RWPE2 (cell line): Measurements from ENCODE around the gene MAP3K4.

Experiments used
- ATAC-seq: fragments of 200-7000 bp; cut with Tn5 transposase; 3 replicates; pipeline ENCODE4 v1.9.1; 2021; ENCODE audit warnings: low read depth
- DNase-seq: peaks from one replicate; pipeline ENCODE4 v3.0.0-alpha.2; 2020; ENCODE audit warnings: low spot score
- H3K27ac ChIP-seq: fragments of 450-650 bp; 2 replicates; pipeline ENCODE4 v1.5.1; 2017; ENCODE audit warnings: mild to moderate bottlenecking; ENCODE audit not compliant: poor library complexity, severe bottlenecking
- H3K27me3 ChIP-seq: fragments of 250-450 bp; sonication (Bioruptor Pico); 2 replicates; pipeline ENCODE4 v1.5.1; 2021; ENCODE audit warnings: mild to moderate bottlenecking, moderate library complexity; ENCODE audit not compliant: insufficient read depth, poor library complexity, severe bottlenecking
- H3K36me3 ChIP-seq: fragments of 250-450 bp; sonication (Bioruptor Pico); 2 replicates; pipeline ENCODE4 v1.5.1; 2020; ENCODE audit warnings: low read depth, mild to moderate bottlenecking, moderate library complexity
- H3K4me1 ChIP-seq: fragments of 250-450 bp; sonication (Bioruptor Pico); 2 replicates; pipeline ENCODE4 v1.5.1; 2021; ENCODE audit warnings: mild to moderate bottlenecking, moderate library complexity; ENCODE audit not compliant: insufficient read depth, poor library complexity, severe bottlenecking
- H3K4me3 ChIP-seq: fragments of 250-450 bp; sonication (Bioruptor Pico); 2 replicates; pipeline ENCODE4 v1.5.1; 2021; ENCODE audit warnings: mild to moderate bottlenecking, moderate library complexity; ENCODE audit not compliant: severe bottlenecking
- H3K9me3 ChIP-seq: fragments of 250-450 bp; sonication (Bioruptor Pico); 2 replicates; pipeline ENCODE4 v1.5.1; 2021; ENCODE audit warnings: mild to moderate bottlenecking, moderate library complexity; ENCODE audit not compliant: severe bottlenecking
- TF ChIP-seq, protein P1 (sequence below): fragments of 450-650 bp; IDR thresholded peaks from one replicate; pipeline ENCODE4 v1.5.1; 2017; ENCODE audit warnings: mild to moderate bottlenecking, moderate library complexity; ENCODE audit not compliant: poor library complexity, severe bottlenecking

The MAP3K4 gene

DNA sequence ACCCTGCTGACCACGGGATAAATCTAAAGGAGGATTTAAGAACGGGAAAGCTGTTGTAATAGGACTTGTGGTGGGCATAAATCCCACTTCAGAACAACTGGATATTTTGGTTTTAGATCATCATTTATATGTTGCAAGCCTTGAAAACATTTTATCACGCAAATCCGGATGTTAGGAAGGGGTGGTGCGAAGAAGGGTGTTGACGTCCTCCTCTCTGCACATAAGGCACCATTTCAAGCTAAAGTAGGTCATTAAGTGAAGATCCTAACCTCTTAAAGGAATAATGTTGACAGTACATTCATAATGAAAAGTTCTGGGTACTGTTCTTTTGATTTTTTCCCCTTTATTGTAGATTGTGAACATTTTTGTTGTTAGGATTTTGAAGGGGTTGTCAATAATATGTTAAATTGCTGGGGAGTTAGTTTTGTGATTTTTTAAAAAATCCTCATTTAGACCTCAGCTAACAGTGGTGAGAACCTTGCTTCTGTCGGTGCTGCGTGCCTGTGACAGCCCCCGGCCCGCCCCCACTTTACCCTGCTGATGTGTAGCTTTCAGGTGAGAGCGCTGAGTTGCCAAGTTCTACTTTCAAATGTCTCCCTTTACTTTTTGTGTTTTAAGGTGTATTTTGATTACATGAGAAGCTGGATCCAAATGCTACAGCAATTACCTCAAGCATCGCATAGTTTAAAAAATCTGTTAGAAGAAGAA lies 88.8 kb downstream of the MAP3K4 start:
- no peak overlapping the region for H3K4me3 ChIP-seq
- DNase-seq (no peak), ATAC-seq (no peak)
- H3K27me3 ChIP-seq = no peaks in the 10 kb centered on the region
- H3K27ac ChIP-seq = peak overlapping the region; percentile 47
- H3K36me3 ChIP-seq = peaks cover 71% of the 10 kb centered on the region
- no peaks in the 10 kb centered on the region for H3K9me3 ChIP-seq
- TF ChIP-seq, protein P1, sequence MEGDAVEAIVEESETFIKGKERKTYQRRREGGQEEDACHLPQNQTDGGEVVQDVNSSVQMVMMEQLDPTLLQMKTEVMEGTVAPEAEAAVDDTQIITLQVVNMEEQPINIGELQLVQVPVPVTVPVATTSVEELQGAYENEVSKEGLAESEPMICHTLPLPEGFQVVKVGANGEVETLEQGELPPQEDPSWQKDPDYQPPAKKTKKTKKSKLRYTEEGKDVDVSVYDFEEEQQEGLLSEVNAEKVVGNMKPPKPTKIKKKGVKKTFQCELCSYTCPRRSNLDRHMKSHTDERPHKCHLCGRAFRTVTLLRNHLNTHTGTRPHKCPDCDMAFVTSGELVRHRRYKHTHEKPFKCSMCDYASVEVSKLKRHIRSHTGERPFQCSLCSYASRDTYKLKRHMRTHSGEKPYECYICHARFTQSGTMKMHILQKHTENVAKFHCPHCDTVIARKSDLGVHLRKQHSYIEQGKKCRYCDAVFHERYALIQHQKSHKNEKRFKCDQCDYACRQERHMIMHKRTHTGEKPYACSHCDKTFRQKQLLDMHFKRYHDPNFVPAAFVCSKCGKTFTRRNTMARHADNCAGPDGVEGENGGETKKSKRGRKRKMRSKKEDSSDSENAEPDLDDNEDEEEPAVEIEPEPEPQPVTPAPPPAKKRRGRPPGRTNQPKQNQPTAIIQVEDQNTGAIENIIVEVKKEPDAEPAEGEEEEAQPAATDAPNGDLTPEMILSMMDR = no peak
- peaks cover 14% of the 10 kb centered on the region for H3K4me1 ChIP-seq

DNA sequence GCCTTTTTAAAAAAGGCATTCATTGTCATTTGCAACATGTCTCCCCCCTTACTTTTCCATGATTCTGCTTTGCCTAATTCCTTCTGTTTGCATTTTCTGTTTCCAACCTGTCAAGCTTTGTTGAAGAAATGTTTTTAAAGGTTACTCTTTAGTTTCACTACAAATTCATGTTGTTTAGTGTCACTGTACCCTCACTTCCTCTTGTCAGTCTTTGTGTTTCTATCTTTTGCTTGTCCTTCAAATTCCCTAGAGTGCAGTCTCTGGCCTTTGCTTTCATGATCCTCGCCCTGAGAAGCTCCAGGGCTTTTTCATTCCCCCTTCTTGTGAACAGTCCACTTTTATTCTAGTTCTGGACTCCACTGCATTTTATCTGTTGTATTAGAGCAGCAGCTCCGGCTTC lies 90.6 kb downstream of the MAP3K4 start:
- ATAC-seq (no peak), DNase-seq (no peak)
- Histone ChIP-seq H3K27ac (no peak overlapping the region), H3K36me3 (peaks cover 77% of the 10 kb centered on the region), H3K27me3 (no peaks in the 10 kb centered on the region), H3K4me1 (peaks cover 14% of the 10 kb centered on the region), H3K9me3 (no peaks in the 10 kb centered on the region), H3K4me3 (no peak overlapping the region)
- TF ChIP-seq, protein P1 = no peak

DNA sequence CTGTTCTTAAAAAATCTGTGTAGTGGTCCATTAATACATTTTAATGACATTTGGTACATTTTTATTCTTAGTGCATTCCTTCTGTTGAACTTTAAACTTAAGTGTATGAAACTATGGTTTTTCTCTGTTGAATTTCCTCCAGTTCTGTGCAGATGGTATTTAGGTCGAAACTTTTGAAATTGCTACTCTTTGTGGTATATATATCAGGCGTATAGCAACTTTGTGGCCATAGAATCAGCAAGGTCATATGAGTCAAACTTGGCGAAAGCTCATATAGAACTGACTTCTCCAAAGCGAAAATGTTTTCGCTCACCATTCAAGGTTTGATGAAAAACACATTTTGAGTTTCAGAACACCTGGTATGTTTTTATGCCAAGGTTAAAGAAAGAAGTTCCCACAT lies 93.7 kb downstream of the MAP3K4 start:
- peaks cover 96% of the 10 kb centered on the region for H3K36me3 ChIP-seq

DNA sequence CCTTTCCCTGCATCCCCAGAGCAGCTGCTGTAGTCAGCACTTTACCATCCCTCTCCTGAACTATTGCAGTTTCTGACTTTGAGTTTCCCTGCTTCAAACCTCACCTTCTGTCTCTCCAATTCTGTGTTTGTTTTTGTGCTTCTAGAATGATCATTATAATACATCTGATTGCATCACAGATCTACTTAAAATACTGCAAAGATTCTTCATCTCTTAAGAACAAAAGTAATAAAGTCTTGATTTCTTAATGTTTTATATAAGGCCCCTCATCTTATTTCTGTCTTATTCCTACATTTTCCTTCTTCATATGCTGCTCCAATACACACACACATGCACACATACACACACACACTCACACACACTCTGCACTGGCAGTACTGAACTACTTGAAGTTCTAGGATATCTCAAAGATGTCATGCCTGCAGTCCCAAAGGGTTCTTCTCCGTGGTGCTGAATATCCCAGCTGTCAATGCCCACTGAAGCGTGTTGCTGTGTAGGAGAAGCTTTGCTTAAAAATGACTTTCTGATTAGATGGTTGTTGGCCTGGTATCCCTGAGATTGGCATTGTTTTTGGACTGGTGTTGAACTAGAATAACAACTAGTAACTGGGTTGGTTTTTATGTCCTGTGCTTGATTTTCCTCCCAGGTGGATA lies 97.2 kb downstream of the MAP3K4 start:
- no peak overlapping the region for H3K27ac ChIP-seq
- DNase-seq (no peak), ATAC-seq (no peak)
- H3K9me3 ChIP-seq = no peaks in the 10 kb centered on the region
- peaks cover 21% of the 10 kb centered on the region for H3K4me1 ChIP-seq
- H3K36me3 ChIP-seq = peaks cover 91% of the 10 kb centered on the region
- TF ChIP-seq, protein P1 = no peak
- H3K4me3 ChIP-seq = no peak overlapping the region
- no peaks in the 10 kb centered on the region for H3K27me3 ChIP-seq

More for the DNA sequence above, 93.7 kb downstream of the MAP3K4 start:
- Histone ChIP-seq H3K4me3 (no peak overlapping the region), H3K27me3 (no peaks in the 10 kb centered on the region), H3K27ac (no peak overlapping the region), H3K9me3 (no peaks in the 10 kb centered on the region), H3K4me1 (peaks cover 7% of the 10 kb centered on the region)
- ATAC-seq (no peak), DNase-seq (no peak)
- TF ChIP-seq, protein P1 = no peak

DNA sequence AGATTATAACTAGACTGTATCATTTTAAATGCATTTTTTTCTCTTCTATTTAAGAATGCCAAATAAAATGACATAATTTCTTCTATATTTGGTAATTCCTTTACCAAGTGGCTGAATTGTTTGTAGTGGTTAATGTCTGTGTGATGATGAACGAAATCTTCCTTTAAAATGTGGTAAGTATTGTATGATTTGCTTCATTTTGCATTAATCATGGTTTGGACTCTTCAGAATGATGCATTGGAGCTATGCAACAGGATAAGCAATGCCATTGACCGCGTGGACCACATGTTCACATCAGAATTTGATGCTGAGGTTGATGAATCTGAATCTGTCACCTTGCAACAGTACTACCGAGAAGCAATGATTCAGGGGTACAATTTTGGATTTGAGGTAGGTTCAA lies 99.6 kb downstream of the MAP3K4 start:
- peaks cover 25% of the 10 kb centered on the region for H3K4me1 ChIP-seq
- H3K4me3 ChIP-seq = no peak overlapping the region
- TF ChIP-seq, protein P1 = no peak
- H3K27me3 ChIP-seq = no peaks in the 10 kb centered on the region
- peaks cover 89% of the 10 kb centered on the region for H3K36me3 ChIP-seq
- DNase-seq = no peak
- H3K9me3 ChIP-seq = no peaks in the 10 kb centered on the region
- H3K27ac ChIP-seq = peak overlapping the region; percentile 78
- no peak for ATAC-seq
